ENCODE results near the gene DCD. TPM values are rescaled to one million over a fixed set of nuclear protein-coding genes. Genes with fewer than 3 reads are reported as not detected.
A peak's percentile ranks its signal among the peaks of the same experiment; 100 is the strongest.

The DCD gene
- total RNA-seq, 2 experiments from 2014 or later, result not detected

DNA sequence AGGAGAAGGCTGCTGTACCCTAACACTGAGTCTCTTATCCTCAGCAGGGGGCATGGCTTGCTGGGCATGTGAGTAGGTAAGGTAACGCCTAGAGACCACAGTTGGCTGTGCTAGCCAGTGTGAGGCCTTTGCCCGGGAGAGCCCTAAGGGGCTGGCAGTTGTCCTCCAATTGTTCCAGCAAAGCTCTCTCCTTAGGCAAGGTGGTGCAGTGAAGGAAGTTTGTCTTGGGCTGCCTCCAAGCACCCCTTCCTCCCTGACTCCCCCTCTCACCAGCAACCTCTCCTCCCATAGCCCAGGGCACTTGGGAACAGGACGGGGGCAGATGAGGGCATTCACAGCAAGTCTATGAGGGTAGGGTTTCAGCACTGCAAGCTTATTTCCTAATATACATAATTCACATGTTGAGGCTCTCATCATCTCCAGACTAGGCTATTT, 36.4 kb downstream of the DCD start:
- DNase-seq, result no peak
- no peak overlapping the region for H3K27ac Mint-ChIP-seq
- no peak for ATAC-seq (ENCODE audit: low read depth)
- H3K4me3 Mint-ChIP-seq, result no peak overlapping the region
- no peaks in the 10 kb centered on the region for H3K36me3 Mint-ChIP-seq
- no peaks in the 10 kb centered on the region for H3K9me3 Mint-ChIP-seq
- peaks cover 4% of the 10 kb centered on the region for H3K4me1 Mint-ChIP-seq
- peaks cover 20% of the 10 kb centered on the region for H3K27me3 Mint-ChIP-seq
- POLR2A ChIA-PET, result no interaction called here

DNA sequence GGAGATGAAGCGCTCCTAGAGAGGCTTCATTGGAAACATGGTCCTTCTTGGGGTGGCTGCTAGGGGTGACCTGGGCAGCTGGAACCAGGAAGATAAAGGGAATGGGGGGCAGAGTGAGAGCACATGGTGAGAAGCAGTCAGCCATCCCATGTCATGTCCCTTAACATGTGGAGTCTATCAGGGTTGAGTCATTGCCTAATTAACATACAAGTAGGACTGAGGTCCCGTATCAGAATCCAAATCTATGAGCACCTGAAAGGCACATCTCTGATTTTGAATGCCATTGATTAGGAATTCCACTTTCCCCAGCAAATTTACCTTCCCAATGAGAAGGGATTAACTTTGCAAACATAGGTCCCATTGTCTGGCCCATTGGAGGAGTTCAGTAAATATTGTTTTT, 39.4 kb downstream of the DCD start:
- no peak for ATAC-seq (ENCODE audit: low read depth)
- Mint-ChIP-seq H3K4me3 (no peak overlapping the region), H3K27me3 (peaks cover 11% of the 10 kb centered on the region), H3K9me3 (no peaks in the 10 kb centered on the region), H3K36me3 (no peaks in the 10 kb centered on the region), H3K4me1 (peaks cover 2% of the 10 kb centered on the region), H3K27ac (no peak overlapping the region)
- DNase-seq, result no peak
- POLR2A ChIA-PET, result no interaction called here

DNA sequence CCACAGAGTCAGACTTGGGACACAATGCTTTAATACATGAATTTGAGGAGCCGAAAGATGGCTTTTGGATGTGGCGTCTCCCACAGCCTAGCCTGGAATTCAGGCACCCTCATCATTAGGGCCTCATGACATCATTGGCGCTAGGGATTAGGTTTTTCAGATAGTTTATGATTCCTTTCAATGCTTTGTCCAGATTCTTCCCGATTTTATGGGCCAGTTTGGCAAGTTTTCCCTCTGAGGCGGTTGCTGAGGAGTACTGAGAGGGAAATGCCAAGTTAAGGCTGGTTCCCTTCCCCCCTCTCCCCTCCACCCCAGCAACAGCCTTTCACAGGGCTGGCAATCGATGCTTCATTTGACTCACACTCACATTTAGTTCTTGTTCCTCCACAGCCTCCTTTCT, 40.0 kb downstream of the DCD start:
- H3K9me3 Mint-ChIP-seq, result no peaks in the 10 kb centered on the region

DNA sequence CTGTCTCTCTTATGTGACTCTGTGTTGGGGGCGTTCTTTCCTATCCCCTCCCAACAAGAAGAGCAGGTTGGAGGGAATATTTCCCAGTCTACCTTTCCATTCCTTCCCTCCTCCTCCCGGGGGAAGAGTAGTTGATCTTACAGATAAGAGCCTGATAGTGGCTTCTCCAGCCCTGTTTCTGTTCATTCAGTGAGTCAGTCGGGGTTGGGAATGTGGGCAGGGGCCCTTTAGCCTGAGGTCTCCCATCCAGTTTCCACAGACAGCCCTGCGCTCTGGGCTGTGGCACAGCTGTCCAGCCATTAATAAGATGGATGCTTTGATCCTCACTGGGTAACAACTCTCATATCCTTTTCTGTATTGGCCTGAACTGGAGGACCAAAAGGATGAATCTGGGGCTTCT, 41.6 kb downstream of the DCD start:
- Mint-ChIP-seq H3K4me3 (no peak overlapping the region), H3K27ac (no peak overlapping the region), H3K36me3 (no peaks in the 10 kb centered on the region), H3K9me3 (no peaks in the 10 kb centered on the region), H3K4me1 (peaks cover 7% of the 10 kb centered on the region), H3K27me3 (peaks cover 9% of the 10 kb centered on the region)
- ATAC-seq (ENCODE audit: low read depth), result no peak
- POLR2A ChIA-PET, result no interaction called here
- DNase-seq, result no peak

More for the DNA sequence above, 40.0 kb downstream of the DCD start:
- no peak for ATAC-seq (ENCODE audit: low read depth)
- Mint-ChIP-seq H3K4me1 (peaks cover 4% of the 10 kb centered on the region), H3K4me3 (no peak overlapping the region), H3K27ac (no peak overlapping the region), H3K27me3 (peaks cover 9% of the 10 kb centered on the region), H3K36me3 (no peaks in the 10 kb centered on the region)
- DNase-seq, result no peak
- POLR2A ChIA-PET, result no interaction called here

DNA sequence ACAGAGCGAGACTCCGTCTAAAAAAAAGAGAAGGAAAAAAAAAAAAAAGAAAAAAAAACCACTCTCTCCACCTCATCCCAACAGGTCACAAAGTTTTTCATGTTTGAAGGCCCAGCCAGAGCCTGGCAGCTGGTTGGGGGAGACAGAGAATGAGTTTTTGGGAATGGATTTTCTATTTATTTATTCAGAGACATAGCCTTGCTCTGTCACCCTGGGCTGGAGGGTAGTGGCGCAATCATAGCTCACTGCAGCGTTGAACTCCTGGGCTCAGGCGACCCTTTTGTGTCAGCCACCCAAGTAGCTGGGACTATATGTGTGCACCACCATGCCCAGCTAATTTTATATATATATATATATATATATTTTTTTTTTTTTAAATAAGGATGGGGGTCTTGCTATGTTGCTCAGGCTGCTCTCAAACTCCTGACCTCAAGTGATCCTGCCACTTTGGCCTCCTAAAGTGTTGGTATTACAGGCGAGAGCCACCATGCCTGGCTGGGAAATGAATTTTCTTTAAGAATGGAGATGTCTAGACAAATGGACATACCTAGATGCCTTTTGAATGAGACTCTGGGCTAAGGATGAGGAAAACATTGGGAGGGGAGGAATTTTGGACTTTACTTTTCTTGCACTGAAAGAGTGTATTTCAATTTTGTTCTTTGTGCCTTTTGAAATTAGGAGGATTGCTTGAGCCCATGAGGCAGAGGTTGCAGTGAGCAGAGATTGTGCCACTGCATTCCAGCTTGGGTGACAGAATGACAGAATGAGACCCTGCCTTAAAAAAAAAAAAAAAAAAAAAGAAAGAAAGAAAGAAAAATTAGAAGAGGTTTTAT, 42.8 kb downstream of the DCD start:
- Mint-ChIP-seq H3K27ac (no peak overlapping the region), H3K27me3 (peaks cover 9% of the 10 kb centered on the region), H3K9me3 (no peaks in the 10 kb centered on the region), H3K4me1 (peaks cover 7% of the 10 kb centered on the region), H3K4me3 (no peak overlapping the region), H3K36me3 (no peaks in the 10 kb centered on the region)
- POLR2A ChIA-PET, result no interaction called here
- ATAC-seq (ENCODE audit: low read depth) (no peak), DNase-seq (no peak)

DNA sequence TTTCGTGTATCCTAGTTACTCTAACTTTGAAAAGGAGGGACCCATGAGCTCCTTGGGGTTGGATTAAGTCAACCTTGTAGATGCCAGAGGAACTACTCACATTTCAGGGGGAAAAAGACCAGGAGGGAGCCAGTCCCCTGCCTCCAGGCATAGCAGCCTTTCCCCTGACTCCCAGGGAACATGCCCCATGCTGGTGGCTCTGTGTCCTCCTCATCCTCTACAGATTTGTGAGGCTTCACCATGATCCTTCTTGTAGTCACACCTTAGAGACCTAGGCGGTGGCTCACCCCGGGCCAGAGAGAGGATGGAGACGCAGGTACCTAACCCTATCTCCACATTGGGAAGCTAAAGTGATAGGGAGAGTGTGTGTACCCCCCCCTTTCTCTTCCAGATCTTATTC, 43.7 kb downstream of the DCD start:
- POLR2A ChIA-PET, result no interaction called here
- ATAC-seq (ENCODE audit: low read depth), result no peak
- no peak overlapping the region for H3K4me3 Mint-ChIP-seq
- no peak overlapping the region for H3K27ac Mint-ChIP-seq
- no peaks in the 10 kb centered on the region for H3K9me3 Mint-ChIP-seq
- no peak for DNase-seq
- H3K4me1 Mint-ChIP-seq, result peaks cover 7% of the 10 kb centered on the region
- peaks cover 9% of the 10 kb centered on the region for H3K27me3 Mint-ChIP-seq
- H3K36me3 Mint-ChIP-seq, result no peaks in the 10 kb centered on the region

DNA sequence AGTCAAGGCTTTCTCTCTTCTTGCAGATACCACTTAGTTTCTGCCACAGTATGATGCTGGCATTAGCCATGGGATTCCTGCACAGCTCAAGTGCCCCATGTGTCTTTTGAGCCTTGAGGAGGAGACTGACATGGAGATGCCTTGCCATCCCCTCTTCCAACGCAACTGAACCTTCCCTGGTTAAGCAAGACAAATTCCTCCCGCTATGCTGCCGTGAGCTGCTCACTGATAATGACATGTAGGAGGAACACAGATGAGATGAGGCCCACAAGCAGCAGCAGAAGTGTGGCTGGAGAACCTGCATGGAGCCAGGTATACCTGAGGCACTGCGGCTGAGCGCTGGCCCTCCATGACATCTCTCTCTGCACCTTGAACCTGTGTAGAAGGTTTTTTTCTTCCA, 44.3 kb downstream of the DCD start:
- Mint-ChIP-seq H3K9me3 (no peaks in the 10 kb centered on the region), H3K36me3 (no peaks in the 10 kb centered on the region), H3K27ac (no peak overlapping the region), H3K4me3 (no peak overlapping the region), H3K27me3 (peaks cover 9% of the 10 kb centered on the region), H3K4me1 (peaks cover 7% of the 10 kb centered on the region)
- DNase-seq, result no peak
- no peak for ATAC-seq (ENCODE audit: low read depth)
- POLR2A ChIA-PET, result no interaction called here

DNA sequence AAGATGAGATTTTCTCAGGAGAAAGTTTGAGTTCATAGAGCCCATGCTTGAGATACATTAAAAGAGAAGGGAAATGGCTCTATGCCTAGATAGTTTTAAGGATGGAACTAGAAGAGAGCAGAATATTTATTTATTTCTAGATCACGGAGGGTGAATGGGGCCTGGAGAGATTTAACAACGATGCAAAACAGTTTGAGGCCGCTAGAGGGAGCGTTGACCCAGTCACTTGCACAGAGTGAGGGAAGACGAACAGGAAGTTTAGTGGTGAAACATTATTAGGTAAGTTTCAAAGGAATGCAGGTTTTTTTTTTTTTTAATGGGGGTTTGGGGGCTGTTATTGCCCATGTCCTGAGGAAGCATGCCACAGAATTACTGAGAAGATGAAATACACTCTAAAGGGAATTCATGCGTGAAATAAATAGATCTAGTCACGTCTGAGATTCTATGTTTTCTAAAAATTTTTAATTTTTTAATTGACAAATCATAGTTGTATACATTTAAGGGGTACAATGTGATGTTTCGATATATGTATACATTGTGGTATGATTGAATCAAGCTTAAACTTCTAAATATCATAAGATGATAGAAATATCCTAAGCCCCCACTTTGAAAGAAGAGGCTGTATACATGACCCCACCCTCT, 44.9 kb downstream of the DCD start:
- no peak overlapping the region for H3K27ac Mint-ChIP-seq
- H3K4me1 Mint-ChIP-seq, result peaks cover 7% of the 10 kb centered on the region
- H3K9me3 Mint-ChIP-seq, result no peaks in the 10 kb centered on the region
- ATAC-seq (ENCODE audit: low read depth) (peak; percentile 94), DNase-seq (no peak)
- POLR2A ChIA-PET, result no interaction called here
- no peak overlapping the region for H3K4me3 Mint-ChIP-seq
- H3K36me3 Mint-ChIP-seq, result no peaks in the 10 kb centered on the region
- peaks cover 4% of the 10 kb centered on the region for H3K27me3 Mint-ChIP-seq

DNA sequence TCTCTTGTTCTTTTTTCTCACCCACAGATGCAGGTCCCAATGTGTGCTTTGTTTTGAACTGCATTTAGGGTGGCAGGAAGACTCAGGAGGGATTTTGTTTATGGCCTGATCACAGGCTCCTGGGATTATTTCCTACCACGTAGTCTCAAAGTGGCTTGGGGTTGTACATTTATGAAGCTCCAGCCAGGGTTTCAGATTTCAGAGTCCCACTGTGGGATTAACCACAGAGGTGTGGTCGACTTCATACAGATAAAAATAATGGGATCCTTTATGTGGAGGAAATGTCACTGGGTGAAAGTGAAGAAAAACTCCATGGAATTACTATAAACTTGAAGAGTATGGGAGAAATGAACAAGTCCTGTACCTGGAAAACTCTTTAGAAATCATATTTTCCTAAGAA, 45.5 kb downstream of the DCD start:
- no peak overlapping the region for H3K27ac Mint-ChIP-seq
- peaks cover 5% of the 10 kb centered on the region for H3K4me1 Mint-ChIP-seq
- H3K9me3 Mint-ChIP-seq, result no peaks in the 10 kb centered on the region
- no peak for DNase-seq
- H3K36me3 Mint-ChIP-seq, result no peaks in the 10 kb centered on the region
- POLR2A ChIA-PET, result interaction anchor here (0.7 kb wide), 1 partner anchor 360 kb away, joined by 3 read pairs; no protein-coding TSS in a partner anchor
- peaks cover 4% of the 10 kb centered on the region for H3K27me3 Mint-ChIP-seq
- ATAC-seq (ENCODE audit: low read depth), result no peak
- H3K4me3 Mint-ChIP-seq, result no peak overlapping the region

DNA sequence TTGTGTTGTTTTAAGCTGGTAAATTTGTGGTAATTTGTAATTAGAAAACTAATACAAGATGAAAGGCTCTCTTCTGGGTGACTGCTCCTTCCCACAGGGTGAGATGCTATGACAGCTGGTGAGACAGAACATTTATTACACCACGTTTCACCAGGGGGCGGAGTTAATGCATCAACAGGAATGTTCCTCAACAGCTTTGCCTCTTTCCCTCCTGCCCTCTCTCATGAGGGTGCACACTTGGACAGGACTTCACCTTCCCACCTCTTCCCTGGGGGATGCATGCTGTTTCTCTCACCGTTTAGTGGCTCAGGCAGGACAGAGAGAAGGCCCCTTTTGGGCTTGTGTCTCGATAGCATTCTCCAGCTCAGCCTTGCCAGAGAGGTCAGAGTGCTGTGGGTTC, 46.3 kb downstream of the DCD start:
- H3K4me1 Mint-ChIP-seq, result peaks cover 5% of the 10 kb centered on the region
- H3K27me3 Mint-ChIP-seq, result peaks cover 10% of the 10 kb centered on the region
- POLR2A ChIA-PET, result interaction anchor here (0.7 kb wide), 1 partner anchor 359 kb away, joined by 3 read pairs; no protein-coding TSS in a partner anchor
- no peaks in the 10 kb centered on the region for H3K9me3 Mint-ChIP-seq
- DNase-seq (no peak), ATAC-seq (ENCODE audit: low read depth) (no peak)
- H3K36me3 Mint-ChIP-seq, result no peaks in the 10 kb centered on the region
- H3K4me3 Mint-ChIP-seq, result no peak overlapping the region
- H3K27ac Mint-ChIP-seq, result no peak overlapping the region

DNA sequence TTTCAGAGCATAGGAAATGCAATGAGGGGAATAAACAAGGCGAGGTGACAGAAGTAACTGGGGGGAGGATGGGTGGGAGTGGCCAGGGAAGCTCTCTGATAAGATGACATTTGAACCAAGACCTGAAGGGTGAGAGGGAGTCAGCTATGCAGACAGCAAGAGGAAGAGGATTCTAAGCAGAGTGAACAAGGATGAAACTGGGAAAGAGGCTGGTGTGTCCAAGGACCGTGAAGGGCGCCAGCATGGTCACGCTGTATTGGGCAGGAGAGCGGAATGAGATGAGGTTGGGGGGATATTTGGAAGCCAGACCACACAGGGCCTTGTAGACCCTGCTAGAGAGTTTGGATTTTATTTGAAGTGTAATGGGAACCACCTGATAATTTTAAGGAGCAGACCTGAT, 49.2 kb downstream of the DCD start:
- no peak overlapping the region for H3K4me3 Mint-ChIP-seq
- DNase-seq (no peak), ATAC-seq (ENCODE audit: low read depth) (no peak)
- H3K9me3 Mint-ChIP-seq, result no peaks in the 10 kb centered on the region
- POLR2A ChIA-PET, result no interaction called here
- peaks cover 6% of the 10 kb centered on the region for H3K4me1 Mint-ChIP-seq
- no peaks in the 10 kb centered on the region for H3K36me3 Mint-ChIP-seq
- H3K27me3 Mint-ChIP-seq, result peaks cover 16% of the 10 kb centered on the region
- no peak overlapping the region for H3K27ac Mint-ChIP-seq

DNA sequence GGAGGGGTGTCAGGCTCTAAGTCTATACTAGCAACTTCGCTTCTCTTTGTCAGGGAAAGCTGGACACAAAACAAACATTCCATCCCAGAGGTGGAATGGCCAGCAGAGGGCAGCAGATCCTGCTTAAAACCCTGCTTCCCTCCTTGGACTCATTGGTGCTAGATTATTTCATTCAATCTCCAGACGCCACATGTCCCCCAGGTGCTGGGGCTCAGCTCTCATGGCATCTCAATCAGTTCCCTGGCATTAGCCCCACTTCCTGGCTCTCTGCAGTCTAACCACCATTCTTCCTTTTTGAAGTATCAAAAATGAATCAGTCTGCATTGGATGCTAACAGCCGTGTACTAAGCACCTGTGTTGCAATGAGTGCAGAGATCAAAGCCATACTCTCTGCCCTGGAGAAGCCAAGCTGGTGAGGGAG, 51.6 kb downstream of the DCD start:
- DNase-seq, result peak; percentile 51
- peaks cover 1% of the 10 kb centered on the region for H3K4me1 Mint-ChIP-seq
- H3K9me3 Mint-ChIP-seq, result no peaks in the 10 kb centered on the region
- peak; percentile 49 for ATAC-seq (ENCODE audit: low read depth)
- POLR2A ChIA-PET, result no interaction called here
- H3K36me3 Mint-ChIP-seq, result no peaks in the 10 kb centered on the region
- H3K27ac Mint-ChIP-seq, result no peak overlapping the region
- H3K27me3 Mint-ChIP-seq, result peaks cover 22% of the 10 kb centered on the region
- no peak overlapping the region for H3K4me3 Mint-ChIP-seq

DNA sequence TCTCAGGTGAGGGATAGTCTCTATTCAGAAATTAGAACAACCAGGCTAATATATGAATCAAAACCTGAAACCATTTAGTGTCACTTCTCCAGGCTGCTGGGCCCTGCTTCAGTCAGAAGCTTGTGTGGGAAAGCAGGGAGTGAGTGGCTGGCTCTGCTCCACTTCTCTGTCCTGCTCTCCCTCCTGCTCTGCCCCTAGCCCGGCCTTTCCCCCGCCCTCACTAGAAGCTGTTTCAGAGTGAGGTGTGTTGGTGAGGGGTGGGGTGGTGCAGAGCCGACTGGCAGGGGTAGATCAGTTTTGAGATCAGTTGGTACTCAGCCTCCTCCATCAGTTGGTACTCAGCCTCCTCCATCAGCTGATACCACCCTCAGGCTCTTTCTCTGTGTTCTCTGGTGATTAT, 52.7 kb downstream of the DCD start:
- DNase-seq (no peak), ATAC-seq (ENCODE audit: low read depth) (no peak)
- POLR2A ChIA-PET, result no interaction called here
- H3K36me3 Mint-ChIP-seq, result no peaks in the 10 kb centered on the region
- H3K27me3 Mint-ChIP-seq, result peaks cover 30% of the 10 kb centered on the region
- no peak overlapping the region for H3K27ac Mint-ChIP-seq
- H3K9me3 Mint-ChIP-seq, result no peaks in the 10 kb centered on the region
- peaks cover 1% of the 10 kb centered on the region for H3K4me1 Mint-ChIP-seq
- H3K4me3 Mint-ChIP-seq, result no peak overlapping the region

Measured in activated naive CD8-positive, alpha-beta T cell treated with anti-CD3 and anti-CD28 coated beads, Interleukin-2, amount 10 ng/mL, durations not matched to agents 7 days and 5 days (primary cell).